ENCODE data around the gene PSMD12.
"Not testable (repeated sequence)": the region's sequence is repeated elsewhere in the genome, so short reads cannot be mapped to it uniquely, and the experiment has no call there.

Gene PSMD12

DNA sequence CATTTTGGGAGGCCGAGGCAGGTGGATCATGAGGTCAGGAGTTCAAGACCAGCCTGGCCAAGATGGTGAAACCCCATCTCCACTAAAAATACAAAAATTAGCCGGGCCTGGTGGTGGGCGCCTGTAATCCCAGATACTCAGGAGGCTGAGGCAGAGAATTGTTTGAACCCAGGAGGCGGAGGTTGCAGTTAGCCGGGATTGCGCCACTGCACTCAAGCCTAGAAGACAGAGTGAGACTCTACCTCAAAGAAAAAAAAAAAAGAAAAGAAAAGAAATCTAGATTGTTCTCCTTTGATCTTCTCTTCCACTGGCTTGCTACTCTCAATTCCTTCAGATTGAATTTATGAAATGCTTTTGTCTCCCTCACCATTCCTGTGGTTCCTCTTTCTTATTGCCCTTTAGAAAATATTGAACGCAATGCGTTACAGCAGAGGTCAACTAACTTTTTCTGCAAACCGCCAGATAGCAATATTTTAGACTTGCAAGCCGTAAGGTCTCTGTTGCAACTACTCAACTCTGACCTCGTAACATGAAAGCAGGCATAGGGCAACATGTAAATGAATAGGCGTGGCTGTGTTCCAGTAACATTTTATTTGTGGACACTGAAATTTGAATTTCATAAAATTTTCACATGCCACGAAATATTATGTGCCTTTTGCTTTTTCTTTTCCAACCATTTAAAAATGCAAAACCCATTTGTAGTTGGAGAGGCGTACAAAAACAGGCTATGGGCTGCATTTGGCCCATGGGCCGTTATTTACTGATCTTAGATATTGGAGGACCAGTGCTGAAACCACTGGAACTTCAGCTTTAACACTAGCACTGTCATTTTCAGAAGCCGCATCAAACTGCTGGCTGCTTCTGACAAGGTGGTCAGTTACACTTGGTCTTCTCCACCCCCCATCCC, 35.5 kb upstream of the PSMD12 start:
- Histone ChIP-seq H3K9ac (ENCODE audit: low read length) (no peak overlapping the region), H3K9me3 (ENCODE audit: control insufficient read depth, low read length) (no peaks in the 10 kb centered on the region), H3K4me3 (ENCODE audit: low read length) (no peak overlapping the region), H3K36me3 (ENCODE audit: control insufficient read depth, insufficient read depth, low read length, severe bottlenecking) (no peaks in the 10 kb centered on the region), H3K27me3 (replicated peaks; ENCODE audit: control insufficient read depth, insufficient read depth, low read length) (no peaks in the 10 kb centered on the region), H3K4me1 (ENCODE audit: control insufficient read depth, insufficient read depth, low read length) (no peaks in the 10 kb centered on the region)
- no peak for DNase-seq (ENCODE audit: low read depth)

DNA sequence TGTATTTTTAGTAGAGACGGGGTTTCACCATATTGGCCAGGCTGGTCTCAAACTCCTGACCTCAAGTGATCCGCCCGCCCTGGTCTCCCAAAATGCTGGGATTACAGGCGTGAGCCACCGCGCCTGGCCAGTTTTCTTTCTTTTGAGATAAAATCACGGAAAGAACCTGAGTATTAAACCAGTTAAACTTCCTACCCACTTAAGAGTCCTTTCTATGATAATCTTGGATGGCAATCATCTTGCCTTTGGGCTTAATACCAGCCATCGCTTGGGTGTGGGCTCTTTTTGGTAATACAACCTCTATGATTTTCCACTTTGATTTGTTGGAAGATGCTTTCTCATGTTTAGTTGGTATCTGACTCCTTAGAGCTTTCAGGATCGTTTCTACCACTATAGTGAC, 34.7 kb upstream of the PSMD12 start:
- no peaks in the 10 kb centered on the region for H3K36me3 ChIP-seq (ENCODE audit: control insufficient read depth, insufficient read depth, low read length, severe bottlenecking)
- no peak overlapping the region for H3K9ac ChIP-seq (ENCODE audit: low read length)

GRCh38 chr17:67400193-67400592, 33.8 kb upstream of the PSMD12 start:
- Histone ChIP-seq H3K36me3 (ENCODE audit: control insufficient read depth, insufficient read depth, low read length, severe bottlenecking) (no peaks in the 10 kb centered on the region), H3K27me3 (replicated peaks; ENCODE audit: control insufficient read depth, insufficient read depth, low read length) (no peaks in the 10 kb centered on the region), H3K9ac (ENCODE audit: low read length) (no peak overlapping the region), H3K9me3 (ENCODE audit: control insufficient read depth, low read length) (no peaks in the 10 kb centered on the region), H3K4me3 (ENCODE audit: low read length) (no peak overlapping the region), H3K4me1 (ENCODE audit: control insufficient read depth, insufficient read depth, low read length) (no peaks in the 10 kb centered on the region)
- DNase-seq (ENCODE audit: low read depth) = no peak

More for the DNA sequence above, 34.7 kb upstream of the PSMD12 start:
- Histone ChIP-seq H3K4me1 (ENCODE audit: control insufficient read depth, insufficient read depth, low read length) (no peaks in the 10 kb centered on the region), H3K27me3 (replicated peaks; ENCODE audit: control insufficient read depth, insufficient read depth, low read length) (no peaks in the 10 kb centered on the region), H3K9me3 (ENCODE audit: control insufficient read depth, low read length) (no peaks in the 10 kb centered on the region), H3K4me3 (ENCODE audit: low read length) (no peak overlapping the region)
- DNase-seq (ENCODE audit: low read depth) = no peak

DNA sequence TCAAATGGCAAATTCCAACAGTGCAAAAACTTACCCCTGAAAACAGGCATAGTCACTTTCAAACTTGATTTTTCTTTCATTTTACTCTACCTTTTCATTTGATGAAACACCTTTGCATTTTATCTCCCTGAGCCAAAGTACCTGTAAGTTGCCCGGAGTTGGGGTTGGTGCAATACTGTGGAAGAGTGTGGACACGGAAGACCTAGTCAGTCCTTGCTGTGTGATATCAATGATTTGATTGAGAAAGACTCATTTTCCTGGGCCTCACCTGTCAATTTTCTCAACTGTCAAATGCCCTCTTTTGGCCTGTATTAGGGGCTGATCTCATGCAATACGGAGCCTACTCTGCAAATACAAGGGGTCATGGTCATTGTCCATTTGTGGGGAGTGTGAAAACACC, 33.3 kb upstream of the PSMD12 start:
- H3K9me3 ChIP-seq (ENCODE audit: control insufficient read depth, low read length) = no peaks in the 10 kb centered on the region
- H3K4me1 ChIP-seq (ENCODE audit: control insufficient read depth, insufficient read depth, low read length) = no peaks in the 10 kb centered on the region
- no peak overlapping the region for H3K9ac ChIP-seq (ENCODE audit: low read length)
- no peaks in the 10 kb centered on the region for H3K36me3 ChIP-seq (ENCODE audit: control insufficient read depth, insufficient read depth, low read length, severe bottlenecking)
- H3K4me3 ChIP-seq (ENCODE audit: low read length) = no peak overlapping the region
- H3K27me3 ChIP-seq (replicated peaks; ENCODE audit: control insufficient read depth, insufficient read depth, low read length) = no peaks in the 10 kb centered on the region
- DNase-seq (ENCODE audit: low read depth) = no peak

DNA sequence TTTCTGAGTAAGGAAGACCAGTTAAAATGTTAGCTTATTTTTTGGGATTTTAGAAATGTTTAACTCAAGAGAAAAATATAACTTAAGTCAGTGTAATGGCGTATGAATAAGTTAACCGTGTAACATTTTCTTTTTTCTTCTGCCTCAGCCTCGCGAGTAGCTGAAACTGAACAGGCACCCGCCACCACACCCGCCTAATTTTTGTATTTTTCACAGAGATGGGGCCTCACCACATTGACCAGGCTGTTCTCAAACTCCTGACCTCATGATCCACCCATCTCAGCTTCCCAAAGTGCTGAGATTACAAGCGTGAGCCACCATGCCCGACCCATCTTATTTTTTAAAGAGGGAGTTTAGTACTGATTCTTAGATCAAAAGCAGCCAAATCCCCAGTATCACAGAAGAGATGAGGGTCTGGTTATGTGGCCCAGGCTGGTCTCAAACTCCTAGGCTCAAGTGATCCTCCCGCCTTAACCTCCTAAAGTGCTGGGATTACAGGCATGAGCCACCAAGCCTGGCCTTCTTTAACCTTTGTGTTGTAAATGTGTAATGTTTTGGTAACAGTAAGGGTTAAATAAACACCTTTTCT, 27.5 kb upstream of the PSMD12 start:
- no peak for DNase-seq (ENCODE audit: low read depth)
- Histone ChIP-seq H3K4me1 (ENCODE audit: control insufficient read depth, insufficient read depth, low read length) (peaks cover 10% of the 10 kb centered on the region), H3K27me3 (replicated peaks; ENCODE audit: control insufficient read depth, insufficient read depth, low read length) (no peaks in the 10 kb centered on the region), H3K9me3 (ENCODE audit: control insufficient read depth, low read length) (no peaks in the 10 kb centered on the region), H3K9ac (ENCODE audit: low read length) (no peak overlapping the region), H3K4me3 (ENCODE audit: low read length) (no peak overlapping the region), H3K36me3 (ENCODE audit: control insufficient read depth, insufficient read depth, low read length, severe bottlenecking) (no peaks in the 10 kb centered on the region)

- Histone ChIP-seq H3K4me1 (ENCODE audit: control insufficient read depth, insufficient read depth, low read length) (peaks cover 10% of the 10 kb centered on the region), H3K36me3 (ENCODE audit: control insufficient read depth, insufficient read depth, low read length, severe bottlenecking) (no peaks in the 10 kb centered on the region), H3K9ac (ENCODE audit: low read length) (no peak overlapping the region), H3K9me3 (ENCODE audit: control insufficient read depth, low read length) (no peaks in the 10 kb centered on the region), H3K4me3 (ENCODE audit: low read length) (no peak overlapping the region), H3K27me3 (replicated peaks; ENCODE audit: control insufficient read depth, insufficient read depth, low read length) (no peaks in the 10 kb centered on the region)
- no peak for DNase-seq (ENCODE audit: low read depth)
Measured at GRCh38 chr17:67392111-67392510, 25.7 kb upstream of the PSMD12 start.

- H3K36me3 ChIP-seq (ENCODE audit: control insufficient read depth, insufficient read depth, low read length, severe bottlenecking) = no peaks in the 10 kb centered on the region
- H3K4me1 ChIP-seq (ENCODE audit: control insufficient read depth, insufficient read depth, low read length) = peaks cover 10% of the 10 kb centered on the region
- H3K4me3 ChIP-seq (ENCODE audit: low read length) = peak overlapping the region; percentile 0
- no peaks in the 10 kb centered on the region for H3K9me3 ChIP-seq (ENCODE audit: control insufficient read depth, low read length)
- no peak overlapping the region for H3K9ac ChIP-seq (ENCODE audit: low read length)
- DNase-seq (ENCODE audit: low read depth) = peak; percentile 91
- H3K27me3 ChIP-seq (replicated peaks; ENCODE audit: control insufficient read depth, insufficient read depth, low read length) = no peaks in the 10 kb centered on the region
Measured at GRCh38 chr17:67390646-67391361, 24.4 kb upstream of the PSMD12 start.

- Histone ChIP-seq H3K9ac (ENCODE audit: low read length) (no peak overlapping the region), H3K27me3 (replicated peaks; ENCODE audit: control insufficient read depth, insufficient read depth, low read length) (no peaks in the 10 kb centered on the region), H3K9me3 (ENCODE audit: control insufficient read depth, low read length) (no peaks in the 10 kb centered on the region), H3K36me3 (ENCODE audit: control insufficient read depth, insufficient read depth, low read length, severe bottlenecking) (no peaks in the 10 kb centered on the region), H3K4me3 (ENCODE audit: low read length) (no peak overlapping the region), H3K4me1 (ENCODE audit: control insufficient read depth, insufficient read depth, low read length) (peaks cover 10% of the 10 kb centered on the region)
- no peak for DNase-seq (ENCODE audit: low read depth)
Measured at GRCh38 chr17:67390006-67390645, 23.7 kb upstream of the PSMD12 start.

- no peaks in the 10 kb centered on the region for H3K9me3 ChIP-seq (ENCODE audit: control insufficient read depth, low read length)
- peaks cover 10% of the 10 kb centered on the region for H3K4me1 ChIP-seq (ENCODE audit: control insufficient read depth, insufficient read depth, low read length)
- no peak overlapping the region for H3K9ac ChIP-seq (ENCODE audit: low read length)
- no peak for DNase-seq (ENCODE audit: low read depth)
- H3K27me3 ChIP-seq (replicated peaks; ENCODE audit: control insufficient read depth, insufficient read depth, low read length) = no peaks in the 10 kb centered on the region
- no peaks in the 10 kb centered on the region for H3K36me3 ChIP-seq (ENCODE audit: control insufficient read depth, insufficient read depth, low read length, severe bottlenecking)
- H3K4me3 ChIP-seq (ENCODE audit: low read length) = no peak overlapping the region
Measured at GRCh38 chr17:67388986-67389385, 22.6 kb upstream of the PSMD12 start.

GRCh38 chr17:67388536-67388935, 22.2 kb upstream of the PSMD12 start:
- H3K9ac ChIP-seq (ENCODE audit: low read length); H3K36me3 ChIP-seq (ENCODE audit: control insufficient read depth, insufficient read depth, low read length, severe bottlenecking); H3K27me3 ChIP-seq (replicated peaks; ENCODE audit: control insufficient read depth, insufficient read depth, low read length); DNase-seq (ENCODE audit: low read depth); H3K9me3 ChIP-seq (ENCODE audit: control insufficient read depth, low read length); H3K4me3 ChIP-seq (ENCODE audit: low read length): not testable (repeated sequence)
- peaks cover 10% of the 10 kb centered on the region for H3K4me1 ChIP-seq (ENCODE audit: control insufficient read depth, insufficient read depth, low read length)
